NCI-H526 (cell line): Measurements from ENCODE around the gene MXD3.
A peak's percentile ranks its signal among the peaks of the same experiment; 100 is the strongest.
"Not testable (repeated sequence)": the region's sequence is repeated elsewhere in the genome, so short reads cannot be mapped to it uniquely, and the experiment has no call there.

ENCODE experiments used
- DNase-seq, 2 experiments: peaks; one replicate each; lab custom pipeline; 2025; lab: John Stamatoyannopoulos, UW

MXD3 gene, protein sequence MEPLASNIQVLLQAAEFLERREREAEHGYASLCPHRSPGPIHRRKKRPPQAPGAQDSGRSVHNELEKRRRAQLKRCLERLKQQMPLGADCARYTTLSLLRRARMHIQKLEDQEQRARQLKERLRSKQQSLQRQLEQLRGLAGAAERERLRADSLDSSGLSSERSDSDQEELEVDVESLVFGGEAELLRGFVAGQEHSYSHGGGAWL

DNA sequence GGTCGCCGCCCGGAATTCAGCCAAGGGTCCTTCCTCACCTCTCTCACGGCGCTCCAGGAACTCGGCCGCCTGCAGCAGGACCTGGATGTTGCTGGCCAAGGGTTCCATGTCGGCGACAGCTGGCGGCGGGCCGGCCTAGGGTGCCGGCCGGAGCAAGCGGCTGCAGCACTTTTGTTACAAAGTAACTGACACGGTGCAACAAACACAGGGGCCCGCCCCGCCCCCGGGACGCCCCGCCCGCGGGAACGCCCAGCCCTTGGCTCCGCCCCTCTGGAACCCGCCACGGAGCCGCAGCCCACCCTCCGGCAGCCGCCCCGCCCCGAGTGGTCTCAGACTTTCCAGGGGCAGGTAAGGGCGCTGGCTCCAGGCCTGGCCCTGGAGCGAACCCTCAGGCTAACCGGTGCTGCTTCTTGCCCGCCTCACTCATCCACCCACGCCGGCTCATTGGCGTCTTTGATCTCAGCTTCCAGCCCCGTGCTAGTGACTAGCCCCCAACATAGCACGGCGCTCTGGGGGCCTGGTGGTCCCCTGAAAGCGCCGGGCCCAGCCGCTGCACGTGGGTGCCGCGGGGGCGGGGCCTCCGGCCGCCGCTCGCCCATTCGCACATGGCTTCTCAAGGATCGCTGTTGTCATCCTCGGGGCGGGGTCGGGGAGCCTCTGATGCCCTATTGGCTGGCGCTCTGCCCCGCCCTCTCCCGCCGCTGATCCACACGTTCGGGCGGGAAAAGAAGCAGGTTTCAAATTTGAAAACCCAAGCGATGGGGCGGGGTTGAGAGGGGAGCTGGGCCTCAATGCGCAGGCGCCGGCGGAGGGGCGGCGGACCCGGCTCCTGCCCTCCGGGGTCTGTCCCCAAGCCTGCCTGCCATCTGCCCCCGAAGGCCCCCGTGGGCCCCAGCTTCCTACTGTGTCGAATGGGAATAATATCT, at the start of gene MXD3:
MXD3 (minus strand) TSS at position 176 of the 926 bp plus-strand sequence; CDS start at position 108, 68 bp downstream.
- DNase-seq = peak; percentile 85 to 96

DNA sequence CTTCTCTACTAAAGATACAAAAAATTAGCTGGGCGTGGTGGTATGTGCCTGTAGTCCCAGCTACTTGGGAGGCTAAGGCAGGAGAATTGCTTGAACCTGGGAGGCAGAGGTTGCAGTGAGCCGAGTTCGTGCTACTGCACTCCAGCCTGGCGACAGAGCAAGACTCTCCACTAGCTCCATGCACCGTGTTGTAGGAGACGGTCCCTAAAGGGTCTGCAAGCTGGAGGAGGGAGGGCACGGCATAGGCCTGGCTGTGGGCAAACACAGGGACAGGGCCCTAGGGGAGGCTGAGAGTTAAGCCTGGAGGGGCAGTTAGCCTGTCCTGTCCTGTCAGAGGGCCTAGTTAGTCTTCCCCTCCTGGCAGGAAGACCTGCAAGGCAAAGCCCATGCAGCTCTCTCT, 49.0 kb upstream of the MXD3 start:
- DNase-seq = not testable (repeated sequence)

DNA sequence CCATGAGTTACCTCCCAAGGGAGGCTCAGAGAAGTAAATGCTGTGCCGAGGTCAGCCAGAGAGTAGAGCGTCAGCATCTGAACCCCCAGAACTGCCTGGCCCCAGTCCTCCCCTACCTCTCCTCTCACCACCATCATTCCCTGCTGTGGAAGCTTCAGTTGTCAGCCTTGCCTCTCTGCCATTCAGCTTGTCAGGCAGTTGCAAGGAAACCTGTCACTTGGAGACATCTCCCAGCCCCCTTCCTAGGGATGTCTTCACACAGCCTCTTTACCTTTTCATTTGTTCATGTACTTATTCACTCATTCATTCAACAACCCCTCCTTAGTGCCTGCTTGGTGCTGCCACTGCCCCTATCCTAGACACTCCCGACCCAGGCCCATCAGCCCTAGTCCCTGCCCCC, 48.2 kb upstream of the MXD3 start:
- no peak for DNase-seq

DNA sequence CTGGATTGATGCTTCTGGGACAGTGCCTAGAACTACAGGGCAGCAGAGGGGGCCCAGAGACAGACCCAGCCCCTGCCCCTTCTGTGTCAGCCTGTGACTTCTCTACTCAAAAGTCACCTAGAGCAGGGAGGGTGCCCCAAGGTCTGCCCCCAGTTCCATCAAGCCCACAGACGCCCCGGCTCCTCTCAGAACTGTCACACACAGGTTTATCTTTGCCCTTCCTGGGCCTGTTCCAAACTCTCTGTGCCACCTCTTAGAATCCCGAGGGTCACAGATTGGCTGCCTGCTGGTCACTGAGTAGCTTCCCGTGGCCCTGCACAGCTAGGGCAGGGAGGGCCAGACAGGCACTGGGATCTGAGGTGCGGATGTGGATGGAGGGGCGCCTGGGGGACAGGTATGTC, 47.8 kb upstream of the MXD3 start:
- no peak for DNase-seq

DNA sequence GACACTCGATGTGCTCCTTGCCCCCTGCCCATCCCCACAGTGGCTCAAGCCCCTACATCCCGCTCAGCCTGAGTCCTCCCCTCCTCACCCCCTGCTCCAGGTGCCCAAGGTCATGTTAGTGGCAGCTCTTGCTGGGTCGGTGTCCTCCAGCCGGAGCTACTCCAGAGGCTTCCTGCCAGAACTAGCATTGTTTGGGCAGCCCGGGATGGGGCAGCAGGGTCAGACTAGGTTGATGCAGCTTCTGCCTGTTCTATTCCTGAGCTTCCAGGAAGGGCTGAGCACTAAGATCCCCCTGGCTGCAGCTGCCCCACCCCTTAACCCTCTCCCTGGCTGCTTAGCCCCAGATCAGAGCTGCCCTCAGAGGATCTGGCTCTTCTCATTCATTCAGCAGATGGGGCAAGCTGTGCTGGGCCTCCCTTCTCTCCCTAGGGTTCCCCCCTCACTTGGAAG, 46.7 kb upstream of the MXD3 start:
- no peak for DNase-seq

DNA sequence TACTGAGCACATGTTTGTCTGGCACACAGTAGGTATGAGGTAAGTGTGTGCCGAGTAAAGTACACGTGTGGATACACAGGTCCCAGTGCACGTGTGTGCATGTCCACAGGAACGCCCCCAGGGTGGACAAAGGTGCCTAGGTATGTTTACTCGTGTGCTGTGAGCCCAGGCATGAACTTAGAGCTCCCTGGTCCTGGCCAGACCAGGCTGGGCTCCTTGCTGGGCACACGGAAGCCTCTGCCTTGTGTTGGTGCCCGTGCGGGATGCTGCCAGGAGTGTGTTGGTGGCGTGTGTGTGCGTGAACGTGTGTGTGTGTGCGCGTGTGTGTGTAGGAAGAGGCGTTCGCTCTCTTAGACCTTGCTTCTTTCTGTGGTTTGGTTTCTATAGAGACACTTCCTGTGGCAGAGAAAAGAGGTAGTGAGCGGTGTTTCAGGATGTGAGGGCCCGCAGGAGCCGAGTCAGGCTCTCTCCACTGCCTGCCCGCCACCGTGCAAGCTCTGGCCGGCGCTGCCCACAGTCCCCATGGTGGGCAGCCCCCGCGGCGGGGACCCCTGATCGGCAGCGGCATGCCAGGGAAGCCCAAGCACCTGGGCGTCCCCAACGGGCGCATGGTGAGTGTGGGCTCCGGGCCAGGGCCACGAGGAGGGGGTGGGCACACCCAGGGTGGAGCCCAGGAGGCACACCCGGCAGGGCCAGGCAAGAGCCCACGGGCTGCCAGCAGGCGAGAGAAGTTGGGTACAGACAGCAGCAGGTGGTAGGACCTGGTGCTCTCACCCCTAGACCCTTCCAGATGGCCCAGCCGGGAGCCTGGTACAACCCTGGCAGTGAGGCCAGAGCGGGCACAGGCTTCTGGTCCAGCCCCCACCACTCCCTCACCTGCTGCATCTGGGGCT, 46.0 kb upstream of the MXD3 start, which contains the start of gene RGS14:
RGS14 (plus strand) TSS at position 466 of the 893 bp plus-strand sequence; CDS start at position 567, 101 bp downstream.
- DNase-seq = peak in 1 of 2 experiments; percentile 39

DNA sequence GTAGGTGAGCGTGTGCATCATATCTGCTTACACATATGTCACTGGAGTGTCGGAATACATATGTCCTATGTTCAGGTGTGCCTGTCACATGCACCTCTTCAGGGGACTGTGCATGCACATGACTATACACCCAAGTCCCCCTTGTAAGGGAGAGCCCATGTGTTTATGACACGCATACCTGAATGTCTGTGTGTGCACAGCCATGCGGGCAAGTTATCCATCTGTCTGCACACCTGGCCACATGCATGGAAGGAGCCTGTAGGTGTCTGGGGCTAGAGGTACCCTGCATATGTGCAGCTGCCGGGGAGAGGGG, 45.4 kb upstream of the MXD3 start:
- no peak for DNase-seq

DNA sequence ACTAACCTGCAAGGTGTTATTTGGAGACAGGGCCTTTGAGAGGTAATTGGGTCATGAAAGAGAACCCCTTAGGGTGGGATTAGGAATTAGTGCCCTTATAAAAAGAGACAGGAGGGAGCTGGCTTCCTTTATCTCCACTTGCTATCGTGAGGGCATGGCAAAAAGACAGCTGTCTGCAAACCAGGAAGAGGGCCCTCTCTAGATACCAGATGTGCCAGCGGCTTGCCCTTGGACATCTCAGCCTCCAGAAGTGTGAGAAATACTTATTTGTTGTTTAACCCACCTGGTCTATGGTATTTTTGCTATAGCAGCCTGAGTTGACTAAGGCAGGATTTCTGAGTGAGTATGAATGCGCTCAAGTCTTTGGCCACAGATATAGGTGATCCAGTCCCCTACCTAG, 45.0 kb upstream of the MXD3 start:
- DNase-seq = no peak

DNA sequence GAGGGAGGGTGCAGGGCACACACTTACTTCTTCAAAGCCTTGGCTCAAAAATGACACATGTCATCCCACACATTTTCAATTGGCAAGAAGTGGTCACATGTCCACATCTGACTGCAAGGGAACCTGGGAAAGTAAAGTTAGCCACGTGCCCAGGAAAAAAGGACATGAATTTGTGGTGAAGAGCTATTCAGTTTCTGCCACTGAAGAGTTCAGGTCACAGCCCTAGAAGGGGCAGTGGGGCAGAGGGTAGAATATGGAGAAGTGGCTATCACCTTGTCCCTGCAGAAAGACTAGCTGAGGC, 44.1 kb upstream of the MXD3 start:
- DNase-seq = no peak

DNA sequence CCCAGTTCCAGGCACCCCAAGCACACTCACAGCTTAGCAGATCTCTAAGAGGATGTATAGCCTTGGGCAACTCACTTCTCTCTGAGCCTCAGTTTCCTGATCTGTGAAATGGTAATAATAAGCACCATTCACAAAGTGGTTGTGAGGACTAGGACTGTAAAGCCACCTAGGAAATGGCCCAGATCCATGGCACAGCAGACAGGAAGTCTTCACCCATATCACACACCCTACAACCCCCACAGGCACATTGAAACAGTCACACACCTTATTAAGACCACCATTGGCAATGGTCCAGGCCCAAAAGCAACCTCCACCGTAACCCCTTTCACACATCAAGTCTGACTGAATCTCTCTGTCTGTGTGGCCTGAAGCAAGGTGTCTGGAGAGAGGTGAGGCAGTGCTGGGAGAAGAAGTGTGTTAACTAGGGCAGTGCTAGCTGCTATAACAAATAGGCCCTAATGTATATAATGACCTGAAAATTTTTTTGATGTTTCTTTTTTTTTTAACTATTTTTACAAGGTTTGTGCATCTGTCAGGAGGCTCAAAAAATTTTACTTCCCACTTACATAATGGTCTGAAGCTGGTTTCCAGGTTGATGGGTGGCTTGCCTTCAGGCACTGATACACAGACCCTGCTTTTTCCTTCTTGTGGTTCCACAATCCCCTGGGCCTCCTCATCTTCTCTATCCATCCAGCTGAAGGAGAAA, 43.6 kb upstream of the MXD3 start:
- DNase-seq = no peak

DNA sequence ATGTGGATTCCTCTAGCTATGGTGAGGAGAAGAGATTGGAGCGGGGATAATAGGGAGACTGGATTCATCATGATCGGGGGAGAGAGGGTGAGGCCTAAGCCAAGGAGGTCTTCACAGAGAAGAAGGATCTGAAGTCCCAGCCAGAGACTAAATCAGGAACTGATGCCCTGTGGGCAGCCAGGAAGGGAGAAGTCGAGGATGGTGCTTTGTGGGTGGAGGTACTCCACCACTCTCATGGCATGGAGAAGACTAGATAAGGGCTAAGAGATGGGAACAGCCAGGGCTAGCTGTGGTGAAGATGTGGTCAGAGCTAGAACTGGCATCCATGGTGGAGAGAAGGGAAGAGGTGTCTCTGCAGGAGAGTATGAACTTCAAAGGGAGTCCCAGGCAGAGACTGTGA, 43.0 kb upstream of the MXD3 start:
- DNase-seq = no peak

DNA sequence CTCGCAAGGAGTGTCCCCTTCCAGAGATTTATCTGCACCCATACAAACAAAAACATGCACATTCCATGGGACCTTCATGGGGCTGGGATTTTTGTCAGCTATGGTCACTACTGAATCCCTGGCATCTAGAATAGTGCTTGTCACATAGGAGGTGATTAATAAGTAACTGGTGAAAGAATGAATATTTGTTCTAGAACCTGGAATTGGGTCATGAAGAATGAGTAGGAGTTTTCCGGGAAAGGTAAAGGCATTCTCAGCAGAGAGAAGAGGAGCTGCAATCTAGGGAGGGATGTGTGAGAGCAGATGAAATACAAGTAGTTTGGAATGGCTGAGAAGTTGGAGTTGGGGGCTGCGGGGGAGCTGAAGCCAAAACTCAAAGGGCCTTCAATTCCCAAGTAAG, 42.6 kb upstream of the MXD3 start:
- DNase-seq = no peak

DNA sequence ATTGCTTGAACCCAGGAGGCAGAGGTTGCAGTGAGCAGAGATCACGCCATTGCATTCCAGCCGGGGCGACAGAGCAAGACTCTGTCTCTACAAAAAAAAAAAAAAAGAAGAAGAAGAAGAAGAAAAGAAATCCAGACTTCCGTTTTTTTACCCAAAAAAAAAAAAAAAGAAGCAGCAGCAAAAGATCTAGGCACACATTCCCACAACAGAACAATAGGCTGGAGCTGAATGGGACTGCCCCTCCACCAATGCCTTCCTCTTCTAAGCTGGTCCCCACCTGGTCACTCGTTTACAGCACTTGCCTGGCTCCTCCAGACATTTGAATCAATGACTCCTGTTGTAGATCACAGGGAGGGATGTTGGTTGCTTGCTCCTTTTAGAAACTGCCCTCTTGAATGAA, 41.4 kb upstream of the MXD3 start:
- no peak for DNase-seq

DNA sequence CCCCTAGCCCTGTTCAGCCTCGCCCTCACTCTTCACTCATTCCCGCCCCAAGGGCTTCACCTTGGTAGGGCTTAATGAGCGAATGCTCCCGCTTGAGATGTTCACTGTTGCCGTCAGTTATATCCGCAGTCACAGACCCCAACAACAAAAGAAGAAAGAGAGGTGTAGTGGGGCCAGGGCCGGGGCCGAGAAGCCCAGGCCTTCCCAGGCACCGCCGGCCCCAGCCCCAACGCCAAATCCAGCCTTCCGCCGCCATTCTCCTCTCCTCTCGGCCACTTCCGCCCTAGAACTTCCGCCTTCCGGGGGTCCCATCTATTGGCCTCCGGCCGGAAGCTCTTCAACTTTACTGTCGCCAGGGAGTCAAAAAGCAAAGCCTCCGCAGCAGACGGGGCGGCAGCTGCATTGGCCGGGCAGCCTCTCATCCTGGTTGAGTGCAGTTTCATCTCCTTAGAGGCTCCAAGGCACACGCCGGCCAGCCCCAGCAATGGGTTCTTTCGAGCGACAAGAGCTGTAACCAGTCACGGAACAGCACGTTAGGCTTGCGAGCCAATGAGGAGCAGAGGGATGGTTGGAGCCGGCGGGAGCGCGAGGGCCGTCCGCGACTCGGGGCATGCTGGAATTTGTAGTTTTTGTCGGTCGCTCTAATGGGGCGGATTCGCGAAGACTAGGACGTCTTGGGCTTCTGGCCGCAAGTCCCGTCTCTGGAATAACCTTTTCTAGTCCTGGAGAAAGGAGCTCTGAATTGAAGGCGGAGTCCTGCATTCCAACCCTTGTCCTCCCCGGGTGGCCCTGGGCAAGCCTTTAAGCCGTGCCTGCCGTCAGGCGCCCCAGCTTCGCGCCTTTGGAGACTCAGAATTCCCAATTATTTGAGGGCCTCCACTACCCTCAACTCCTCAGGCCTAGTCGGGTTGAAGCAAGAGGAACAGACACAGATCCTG, 40.0 kb upstream of the MXD3 start, which contains the start of gene LMAN2:
LMAN2 (minus strand) TSS at position 277 of the 938 bp plus-strand sequence; CDS start at position 256, 21 bp downstream.
- DNase-seq = peak; percentile 90 to 93

DNA sequence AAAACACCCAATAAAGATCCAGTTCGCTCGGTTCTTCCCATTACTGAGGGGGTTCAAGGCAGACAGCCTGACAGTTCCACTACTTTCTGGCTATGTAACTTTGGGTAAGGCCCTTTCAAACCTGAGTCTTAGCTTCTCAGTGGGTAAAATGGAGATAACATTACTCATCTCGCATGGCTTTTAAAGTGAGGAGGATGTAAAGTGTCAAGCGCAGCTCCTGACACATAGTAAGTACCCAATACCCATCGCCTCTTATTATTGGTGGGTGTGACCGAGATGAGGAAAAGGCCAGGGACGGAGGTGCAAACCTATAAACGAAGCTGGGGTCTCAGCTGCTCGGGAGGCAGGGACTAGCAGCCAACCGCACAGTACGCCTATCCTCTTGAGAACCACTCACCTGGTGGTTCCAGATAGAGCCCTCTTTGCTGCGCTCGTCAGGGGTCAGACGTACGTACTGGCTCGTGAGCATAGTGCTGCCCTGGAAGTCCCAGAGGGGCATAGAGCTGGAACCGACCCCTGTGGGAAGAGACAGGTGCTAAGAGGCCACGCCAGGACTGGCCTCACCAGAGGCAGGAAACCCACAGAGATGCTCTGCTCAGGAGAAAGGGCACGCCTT, 39.2 kb upstream of the MXD3 start:
- no peak for DNase-seq

DNA sequence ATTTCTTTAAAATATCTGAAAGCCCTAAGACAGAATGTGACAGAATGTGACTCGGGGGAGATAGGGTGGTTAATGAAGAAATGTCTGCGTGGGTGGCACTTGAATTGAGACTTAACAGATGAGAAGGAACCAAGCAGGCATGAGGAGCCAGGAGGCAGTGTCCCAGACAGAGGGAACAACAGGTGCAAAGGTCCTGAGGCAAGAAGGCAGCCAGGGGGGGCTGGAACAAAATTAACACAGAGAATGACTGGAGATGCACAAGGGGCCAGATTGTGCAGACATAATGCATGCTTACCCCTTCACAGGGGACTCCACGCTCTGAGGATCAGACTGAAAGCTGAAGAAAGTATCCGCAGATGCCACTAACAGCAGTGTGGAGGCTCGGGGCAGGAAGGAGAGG, 38.1 kb upstream of the MXD3 start:
- no peak for DNase-seq

DNA sequence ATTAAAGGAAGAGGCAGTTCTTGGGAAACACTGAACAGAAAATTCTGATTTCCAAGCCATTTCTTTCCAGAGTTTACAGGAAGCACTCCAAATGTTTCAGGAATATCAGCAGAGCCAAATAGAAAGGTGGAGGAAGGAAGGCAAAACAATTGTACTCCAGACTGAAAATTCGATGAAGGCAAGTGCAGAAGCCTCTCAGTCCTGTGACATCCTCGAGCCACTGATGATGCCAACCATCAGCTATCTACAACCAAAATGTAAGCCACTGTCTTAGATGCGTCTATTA, 37.6 kb upstream of the MXD3 start:
- no peak for DNase-seq

DNA sequence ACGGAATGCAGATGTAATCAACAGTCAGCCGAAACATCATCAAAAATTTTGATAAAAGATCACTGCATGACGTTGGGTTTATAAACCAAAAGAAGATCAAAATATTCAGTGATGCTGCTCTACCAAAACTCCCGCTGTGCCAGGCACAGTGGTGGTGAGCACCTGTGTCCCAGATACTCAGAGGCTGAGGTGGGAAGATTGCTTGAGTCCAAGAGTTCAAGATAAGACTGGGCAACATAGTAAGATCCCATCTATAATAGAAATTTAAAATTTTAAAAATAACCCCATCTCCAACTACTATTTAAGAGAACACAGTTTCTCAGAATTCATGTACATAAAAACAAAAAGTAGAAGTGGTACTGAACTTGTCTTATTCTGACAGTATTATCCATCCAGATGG, 36.0 kb upstream of the MXD3 start:
- DNase-seq = no peak

DNA sequence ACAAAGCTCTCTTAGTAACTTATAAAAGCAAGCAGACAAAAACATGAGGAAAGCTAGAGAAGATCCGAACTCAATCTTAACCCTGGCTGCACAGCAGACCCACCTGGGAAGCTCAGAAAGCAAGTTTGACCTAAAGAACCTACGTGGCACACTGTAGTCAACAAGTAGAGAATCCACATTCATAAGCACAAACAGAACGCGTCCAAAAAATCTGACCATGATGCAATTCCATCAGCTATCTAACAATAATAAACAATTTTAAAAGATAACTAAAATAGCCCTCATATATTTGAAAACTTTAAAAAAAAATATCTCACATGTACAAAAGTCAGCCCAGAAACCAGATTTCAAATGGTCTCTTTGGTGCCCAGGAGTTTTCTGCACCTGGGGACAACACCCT, 35.1 kb upstream of the MXD3 start:
- no peak for DNase-seq

DNA sequence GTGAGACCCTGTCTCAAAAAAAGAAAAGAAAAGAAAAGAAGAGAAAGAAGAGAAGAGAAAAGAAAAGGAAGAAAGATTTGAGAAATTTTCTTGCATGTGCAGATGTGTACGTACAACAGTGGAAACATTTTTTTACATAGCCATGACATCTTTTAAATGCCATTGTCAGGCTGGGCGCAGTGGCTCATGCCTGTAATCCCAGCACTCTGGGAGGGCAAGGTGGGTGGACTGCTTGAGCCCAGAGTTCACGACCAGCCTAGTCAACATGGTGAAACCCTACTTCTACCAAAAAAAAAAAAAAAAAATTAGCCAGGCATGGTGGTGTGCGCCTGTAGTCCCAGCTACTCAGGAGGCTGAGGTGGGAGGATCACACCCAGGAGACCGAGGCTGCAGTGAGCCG, 33.2 kb upstream of the MXD3 start:
- DNase-seq = no peak

DNA sequence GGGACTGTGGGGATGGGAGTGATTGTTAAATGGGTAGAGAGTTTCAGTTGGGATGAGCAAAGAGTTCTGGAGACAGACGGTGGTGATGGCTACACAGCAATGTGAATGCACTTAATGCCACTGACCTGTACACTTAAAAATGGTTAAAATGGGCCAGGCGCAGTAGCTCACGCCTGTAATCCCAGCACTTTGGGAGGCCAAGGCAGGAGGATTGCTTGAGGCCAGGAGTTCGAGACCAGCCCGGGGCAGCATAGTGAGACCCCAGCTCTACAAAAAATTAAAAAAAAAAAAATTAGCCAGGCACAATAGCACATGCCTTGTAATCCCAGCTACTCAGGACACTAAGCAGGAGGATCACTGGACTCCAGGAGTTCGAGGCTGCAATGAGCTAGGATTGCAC, 32.1 kb upstream of the MXD3 start:
- no peak for DNase-seq
